Activated T-helper 1 cell treated with anti-CD3 and anti-CD28 coated beads, Interleukin-12 subunit alpha, Interleukin-12 subunit beta, Interleukin-2, Interleukin-4 antibody, amounts not matched to agents 30 ng/mL and 10 ng/mL and 1 ng/mL, durations not matched to agents 14 hours and 24 hours and 36 hours (primary cell): ENCODE measurements around the gene FAM174B. TPM values are rescaled to one million over a fixed set of nuclear protein-coding genes. Genes with fewer than 3 reads are reported as not detected.
"Not testable (repeated sequence)": the region's sequence is repeated elsewhere in the genome, so short reads cannot be mapped to it uniquely, and the experiment has no call there.

Source experiments
- DNase-seq: peaks from one replicate; pipeline ENCODE4 v3.0.0; 2021; ENCODE audit warnings: low spot score
- H3K27ac Mint-ChIP-seq: one replicate; pipeline ENCODE4 v1.8.0; 2021; ENCODE audit warnings: mild to moderate bottlenecking, mixed read lengths
- H3K27me3 Mint-ChIP-seq: one replicate; pipeline ENCODE4 v1.8.0; 2022; ENCODE audit warnings: mild to moderate bottlenecking, moderate library complexity, mixed read lengths; ENCODE audit not compliant: insufficient read depth
- H3K36me3 Mint-ChIP-seq: one replicate; pipeline ENCODE4 v1.8.0; 2021; ENCODE audit warnings: low read depth, mixed read lengths
- H3K4me1 Mint-ChIP-seq: one replicate; pipeline ENCODE4 v1.8.0; 2021; ENCODE audit warnings: low read depth, mixed read lengths
- H3K4me3 Mint-ChIP-seq: one replicate; pipeline ENCODE4 v1.8.0; 2021; ENCODE audit warnings: mild to moderate bottlenecking, moderate library complexity, mixed read lengths
- H3K9me3 Mint-ChIP-seq: one replicate; pipeline ENCODE4 v1.8.0; 2021; ENCODE audit warnings: mixed read lengths
- intact Hi-C: fragments of 100-400 bp; cut with micrococcal nuclease; formaldehyde crosslinking; loops from one replicate; pipeline ENCODE4 v1.15.1; 2024
- total RNA-seq: library from RNA; stranded (reverse); gene quantifications from 2 replicates; pipeline ENCODE4 v1.2.3, GENCODE V29; 2022

FAM174B gene
- total RNA-seq, 1 donor from 2014 or later = 2.0 TPM

DNA sequence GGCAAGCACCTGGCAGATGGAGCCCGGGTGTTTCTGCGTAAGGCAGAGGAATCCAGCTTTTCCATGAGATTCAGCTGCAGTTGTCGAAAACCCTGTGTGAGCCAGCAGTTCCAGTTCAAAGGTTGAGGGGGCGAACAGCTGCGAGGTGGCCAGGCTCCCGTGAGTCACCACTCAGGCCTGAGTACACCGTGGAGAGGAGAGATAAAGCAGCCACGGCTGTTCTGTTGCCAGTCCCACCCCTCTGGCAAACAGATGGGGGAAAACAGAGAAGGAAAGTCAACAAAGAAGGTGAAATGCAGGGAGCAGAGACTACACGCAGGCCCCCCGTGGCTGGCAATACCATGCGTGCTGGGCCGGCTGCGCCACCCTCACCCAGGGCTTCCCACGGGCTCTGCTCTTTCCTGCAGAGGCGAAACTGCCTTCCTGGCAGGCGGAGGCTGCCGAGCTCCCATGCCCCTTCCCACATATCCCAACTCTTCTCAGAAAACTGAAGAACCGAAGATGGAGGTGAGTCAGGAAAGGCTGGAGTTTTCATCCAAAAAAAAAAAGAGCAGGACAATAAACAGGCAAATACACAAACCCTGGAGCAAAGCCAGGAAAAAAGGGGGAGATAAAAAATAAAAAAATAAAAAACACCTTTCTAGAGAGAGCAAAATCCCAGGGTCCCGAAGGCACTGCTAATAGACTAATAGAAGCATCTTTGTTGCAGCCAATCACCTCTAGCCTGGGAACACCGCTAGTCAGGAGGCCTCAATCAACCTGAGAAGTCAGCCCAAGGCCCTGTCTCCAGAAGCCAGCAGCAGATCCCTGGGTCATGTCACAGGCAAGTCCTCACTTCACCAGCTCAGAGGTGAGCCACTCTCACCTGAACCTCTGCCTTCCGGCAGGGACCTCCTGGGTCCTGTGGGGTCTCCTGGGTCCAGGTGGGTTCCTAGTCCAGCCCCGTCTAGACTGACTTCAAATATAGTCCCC, 37.7 kb downstream of the FAM174B start:
- no peak overlapping the region for H3K4me3 Mint-ChIP-seq
- no peak overlapping the region for H3K27ac Mint-ChIP-seq
- intact Hi-C loops = no loop called here
- H3K9me3 Mint-ChIP-seq = no peaks in the 10 kb centered on the region
- H3K27me3 Mint-ChIP-seq = peaks cover 5% of the 10 kb centered on the region
- H3K4me1 Mint-ChIP-seq = no peaks in the 10 kb centered on the region
- H3K36me3 Mint-ChIP-seq = no peaks in the 10 kb centered on the region
- DNase-seq = no peak

DNA sequence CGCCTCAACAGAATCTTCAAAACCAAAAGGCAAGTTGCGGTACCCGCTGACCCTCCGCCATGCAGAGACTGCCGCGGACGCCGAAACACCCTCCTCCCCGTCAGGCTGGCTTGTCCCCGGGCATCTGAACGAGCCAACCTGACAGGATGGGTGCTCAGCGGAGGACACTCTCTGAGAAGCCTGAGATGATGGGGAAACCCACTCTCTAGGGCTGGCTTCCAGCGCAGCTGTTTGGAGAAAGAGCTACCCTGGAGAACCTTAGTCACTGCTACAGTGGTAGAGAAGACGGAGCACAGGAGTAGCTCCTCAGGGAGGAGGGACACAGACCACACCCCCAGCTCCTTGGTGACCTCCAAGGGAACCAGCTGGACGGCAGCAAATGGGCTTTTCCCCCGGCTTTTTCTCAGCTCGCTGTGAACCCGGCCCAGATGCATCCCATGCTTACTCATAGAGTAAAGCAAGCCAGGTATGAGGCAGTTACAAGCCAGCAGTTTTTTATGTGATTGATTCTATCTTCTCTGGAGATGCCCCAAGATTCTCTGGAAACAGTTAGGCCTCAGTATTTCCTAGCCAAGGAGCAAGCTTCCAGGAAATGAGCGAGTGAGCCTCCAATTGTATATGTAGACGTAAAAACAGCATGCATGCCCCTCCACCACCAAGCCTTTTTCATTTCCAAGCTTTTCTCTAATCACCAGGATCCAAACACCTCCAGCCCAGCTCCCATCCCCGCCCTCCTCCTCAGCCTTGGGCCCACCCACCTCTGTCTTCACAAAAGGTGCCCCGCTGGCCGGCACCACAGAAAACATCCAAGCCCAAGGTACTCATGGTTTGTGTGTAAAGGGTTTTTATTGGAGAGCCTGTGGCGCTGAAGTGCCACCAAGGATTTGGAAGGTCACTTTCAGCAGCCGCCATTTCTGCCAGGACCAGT, 38.7 kb downstream of the FAM174B start:
- no peak for DNase-seq
- no peaks in the 10 kb centered on the region for H3K4me1 Mint-ChIP-seq
- H3K4me3 Mint-ChIP-seq = no peak overlapping the region
- no peaks in the 10 kb centered on the region for H3K27me3 Mint-ChIP-seq
- intact Hi-C loops = no loop called here
- no peaks in the 10 kb centered on the region for H3K9me3 Mint-ChIP-seq
- H3K36me3 Mint-ChIP-seq = no peaks in the 10 kb centered on the region
- no peak overlapping the region for H3K27ac Mint-ChIP-seq

DNA sequence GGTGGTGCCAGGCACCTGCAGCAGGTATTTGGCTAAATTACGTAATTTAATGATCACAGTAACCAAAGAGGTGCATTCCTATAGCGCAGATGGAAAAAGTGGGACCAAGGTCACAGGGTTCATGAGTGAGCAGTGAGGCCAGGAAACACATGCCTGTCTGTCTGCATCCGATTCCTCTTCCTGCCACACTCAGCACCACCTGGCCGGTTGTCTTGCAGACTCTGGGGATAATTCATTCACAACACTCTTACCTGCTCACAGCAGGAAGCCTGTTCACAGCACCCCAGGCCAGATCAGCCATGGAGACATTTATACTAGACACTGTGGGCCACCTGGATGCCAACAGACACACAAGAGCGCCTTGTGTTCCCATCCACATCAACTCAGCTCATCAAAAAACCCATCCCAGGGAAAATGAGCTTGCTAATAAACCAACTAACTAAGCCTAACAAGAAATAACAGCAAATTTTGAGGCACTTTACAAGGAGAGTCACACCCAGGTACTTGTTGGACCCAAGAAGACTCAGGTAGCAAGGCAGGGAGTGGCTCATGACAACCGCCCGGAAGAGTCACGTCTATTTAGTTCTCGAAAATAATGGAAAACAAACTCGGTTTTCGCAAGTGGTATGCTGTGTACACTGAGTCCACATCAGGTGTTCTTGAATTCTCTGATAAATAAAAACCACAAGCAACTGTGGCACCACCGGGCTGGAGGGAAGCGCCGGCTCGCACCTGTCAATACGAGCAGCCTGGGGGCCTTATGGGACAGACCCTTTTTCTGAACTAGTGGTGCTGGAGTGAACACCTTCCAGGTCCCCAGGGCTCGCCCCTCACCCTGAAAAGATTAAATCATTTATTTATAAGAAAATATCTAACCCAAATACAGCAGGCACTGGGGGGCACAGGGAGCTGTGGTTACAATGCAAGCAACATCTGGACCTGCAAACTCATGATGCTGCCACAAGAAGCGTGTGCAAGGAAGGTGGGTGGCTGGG, 40.5 kb downstream of the FAM174B start:
- intact Hi-C loops = no loop called here
- Mint-ChIP-seq H3K36me3 (no peaks in the 10 kb centered on the region), H3K27ac (no peak overlapping the region)

DNA sequence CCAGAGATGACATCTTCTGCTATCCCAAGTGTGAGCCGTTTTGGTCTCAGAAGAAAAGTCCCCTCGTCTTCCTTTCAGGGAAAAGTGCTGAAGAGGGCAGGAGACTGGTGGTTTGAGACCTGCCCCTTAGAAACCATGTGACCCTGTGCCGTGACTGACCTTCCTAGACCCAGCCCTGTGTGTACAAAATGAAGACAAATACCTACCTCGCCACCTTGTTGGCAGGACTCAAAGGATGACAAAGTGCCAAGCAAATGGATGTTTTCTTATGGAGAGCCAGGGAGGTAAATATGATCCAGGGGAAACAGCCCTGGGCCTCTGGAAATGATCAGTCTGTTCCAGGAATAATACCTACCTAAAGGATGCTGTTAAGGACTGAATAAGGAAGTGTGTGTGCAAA, 41.3 kb downstream of the FAM174B start:
- intact Hi-C loops = no loop called here
- H3K4me3 Mint-ChIP-seq = no peak overlapping the region
- no peak overlapping the region for H3K27ac Mint-ChIP-seq
- no peaks in the 10 kb centered on the region for H3K9me3 Mint-ChIP-seq
- no peak for DNase-seq
- H3K4me1 Mint-ChIP-seq = no peaks in the 10 kb centered on the region
- no peaks in the 10 kb centered on the region for H3K36me3 Mint-ChIP-seq
- no peaks in the 10 kb centered on the region for H3K27me3 Mint-ChIP-seq

More for the DNA sequence above, 40.5 kb downstream of the FAM174B start:
- Mint-ChIP-seq H3K4me3 (no peak overlapping the region), H3K4me1 (no peaks in the 10 kb centered on the region), H3K9me3 (no peaks in the 10 kb centered on the region), H3K27me3 (no peaks in the 10 kb centered on the region)
- no peak for DNase-seq

DNA sequence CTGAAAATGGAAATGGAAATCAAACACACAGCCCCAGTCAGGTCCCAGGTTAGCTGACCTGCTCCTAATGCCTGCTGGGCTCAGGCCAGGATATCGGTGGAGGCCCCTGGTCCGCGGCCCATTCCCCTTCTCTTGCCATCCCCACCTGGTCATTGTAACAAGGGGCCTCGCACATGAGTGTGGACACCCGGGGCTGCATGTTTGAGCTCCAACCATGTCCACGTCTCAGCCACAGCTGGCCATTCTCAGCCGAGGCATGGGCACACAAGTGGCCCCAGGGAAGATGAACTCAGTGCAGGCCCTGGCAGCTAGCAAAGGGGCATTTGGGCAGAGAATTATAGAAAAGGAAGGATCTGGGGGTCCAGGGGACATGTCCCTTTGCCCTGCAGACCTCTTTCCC, 41.7 kb downstream of the FAM174B start:
- no peaks in the 10 kb centered on the region for H3K4me1 Mint-ChIP-seq
- H3K36me3 Mint-ChIP-seq = no peaks in the 10 kb centered on the region
- no peak for DNase-seq
- no peaks in the 10 kb centered on the region for H3K9me3 Mint-ChIP-seq
- H3K27me3 Mint-ChIP-seq = no peaks in the 10 kb centered on the region
- H3K27ac Mint-ChIP-seq = no peak overlapping the region
- H3K4me3 Mint-ChIP-seq = no peak overlapping the region
- intact Hi-C loops = no loop called here

DNA sequence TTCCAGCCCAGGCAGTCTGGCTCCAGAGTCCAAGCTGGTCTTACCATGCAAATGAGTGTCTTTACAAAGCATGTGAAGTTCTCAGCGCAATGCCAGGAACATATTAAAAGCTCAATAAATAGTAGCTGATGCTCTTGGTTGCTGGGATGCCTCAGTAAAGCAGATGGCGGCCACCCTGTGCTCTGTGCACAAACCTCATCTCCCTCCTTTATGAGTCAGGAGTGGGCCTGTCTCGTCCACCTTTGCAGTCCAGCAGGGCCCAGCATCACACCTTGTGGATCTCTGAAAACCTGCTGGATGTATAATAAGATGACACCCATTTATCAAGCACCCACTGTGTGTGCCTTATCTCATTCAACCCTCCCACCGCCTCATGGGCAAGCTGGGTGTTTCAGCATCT, 42.7 kb downstream of the FAM174B start:
- intact Hi-C loops = loop anchor here (1.0 kb wide), 1 partner anchor 102 kb away; no protein-coding TSS in a partner anchor

DNA sequence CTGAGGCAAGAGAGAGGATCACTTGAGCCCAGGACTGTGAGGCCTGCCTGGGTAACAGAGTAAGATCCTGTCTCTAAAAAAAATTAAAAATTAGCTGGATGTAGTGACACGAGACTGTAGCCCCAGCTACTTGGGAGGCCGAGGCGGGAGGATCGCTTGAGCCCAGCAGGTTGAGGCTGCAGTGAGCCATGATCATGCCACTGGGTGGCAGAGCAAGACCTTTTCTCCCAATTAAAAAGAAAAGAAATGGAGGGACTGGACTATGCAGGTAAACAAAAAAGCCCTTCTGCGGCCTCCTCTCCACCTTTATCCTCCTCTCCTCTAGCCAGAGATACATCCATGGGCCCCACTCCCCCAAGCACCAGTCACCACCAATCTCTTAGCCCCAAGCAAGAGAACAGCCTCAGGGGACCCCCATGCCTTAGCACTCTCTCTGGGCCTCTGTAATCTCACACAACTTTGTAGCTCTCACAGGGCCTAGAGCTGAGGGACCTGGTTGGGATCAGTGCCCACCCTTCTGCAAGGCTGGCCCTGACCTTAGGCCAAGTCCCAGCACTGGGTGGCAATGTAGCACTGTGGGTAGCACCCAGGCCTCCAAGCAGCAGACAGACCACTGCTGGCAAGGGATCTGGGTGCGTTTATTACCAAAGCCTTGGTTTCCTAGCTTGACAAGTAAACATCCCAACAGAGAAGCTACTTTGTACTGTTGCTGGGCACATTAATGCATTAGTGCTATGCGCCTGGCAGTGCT, 43.4 kb downstream of the FAM174B start:
- Mint-ChIP-seq H3K27ac (no peak overlapping the region), H3K4me1 (no peaks in the 10 kb centered on the region), H3K9me3 (no peaks in the 10 kb centered on the region), H3K36me3 (no peaks in the 10 kb centered on the region), H3K27me3 (no peaks in the 10 kb centered on the region), H3K4me3 (no peak overlapping the region)
- intact Hi-C loops = loop anchor here (1.0 kb wide), 1 partner anchor 103 kb away; no protein-coding TSS in a partner anchor
- DNase-seq = no peak

More for the DNA sequence above, 42.7 kb downstream of the FAM174B start:
- Mint-ChIP-seq H3K4me1 (no peaks in the 10 kb centered on the region), H3K4me3 (no peak overlapping the region), H3K9me3 (no peaks in the 10 kb centered on the region), H3K27me3 (no peaks in the 10 kb centered on the region), H3K27ac (no peak overlapping the region), H3K36me3 (no peaks in the 10 kb centered on the region)
- no peak for DNase-seq

DNA sequence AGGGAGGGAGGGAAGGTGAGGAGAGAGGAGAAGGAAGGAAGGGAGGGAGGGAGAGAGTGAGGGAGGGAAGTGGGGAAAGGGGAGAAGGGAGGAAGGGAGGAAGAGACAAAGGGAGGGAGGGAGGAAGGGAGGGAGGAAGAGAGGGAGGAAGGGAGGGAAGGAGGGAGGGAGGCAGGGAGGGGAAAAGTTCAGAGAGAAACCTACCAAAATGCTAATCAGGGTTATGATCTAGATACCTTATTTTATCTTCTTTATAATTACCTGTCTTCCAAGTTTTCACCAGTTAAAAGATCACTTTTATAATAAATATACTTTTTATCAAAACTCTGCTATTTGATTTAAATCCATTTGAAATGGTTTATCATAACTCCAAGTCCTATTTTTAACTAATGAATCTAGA, 44.4 kb downstream of the FAM174B start:
- H3K4me3 Mint-ChIP-seq = no peak overlapping the region

DNA sequence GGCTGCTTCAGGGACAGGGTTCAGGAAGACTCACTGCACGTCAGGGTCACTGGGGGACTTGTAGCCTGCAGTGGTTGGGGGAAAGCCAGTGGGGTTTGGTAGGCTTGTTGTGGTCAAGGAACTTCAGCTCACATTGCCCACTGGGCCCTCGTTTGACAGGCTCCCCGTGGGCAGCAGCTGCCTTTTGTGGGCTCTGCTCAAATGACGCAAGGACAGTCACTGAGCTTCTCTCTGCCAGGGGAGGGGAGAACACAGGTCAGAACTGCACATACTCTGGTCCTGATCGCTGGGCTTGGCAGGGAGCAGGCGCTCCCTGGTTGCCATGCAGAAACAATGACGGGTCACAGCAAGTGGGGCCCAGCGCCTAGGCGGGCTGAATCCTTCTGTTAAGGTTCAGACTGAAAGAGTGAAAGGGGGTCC, 45.5 kb downstream of the FAM174B start:
- H3K4me3 Mint-ChIP-seq = no peak overlapping the region
- H3K27me3 Mint-ChIP-seq = no peaks in the 10 kb centered on the region
- no peaks in the 10 kb centered on the region for H3K36me3 Mint-ChIP-seq
- intact Hi-C loops = no loop called here
- no peaks in the 10 kb centered on the region for H3K4me1 Mint-ChIP-seq
- H3K9me3 Mint-ChIP-seq = no peaks in the 10 kb centered on the region
- no peak for DNase-seq
- H3K27ac Mint-ChIP-seq = no peak overlapping the region

More for the DNA sequence above, 44.4 kb downstream of the FAM174B start:
- Mint-ChIP-seq H3K27me3 (no peaks in the 10 kb centered on the region), H3K36me3 (no peaks in the 10 kb centered on the region), H3K27ac (no peak overlapping the region), H3K4me1 (no peaks in the 10 kb centered on the region), H3K9me3 (no peaks in the 10 kb centered on the region)
- DNase-seq = no peak
- intact Hi-C loops = no loop called here

DNA sequence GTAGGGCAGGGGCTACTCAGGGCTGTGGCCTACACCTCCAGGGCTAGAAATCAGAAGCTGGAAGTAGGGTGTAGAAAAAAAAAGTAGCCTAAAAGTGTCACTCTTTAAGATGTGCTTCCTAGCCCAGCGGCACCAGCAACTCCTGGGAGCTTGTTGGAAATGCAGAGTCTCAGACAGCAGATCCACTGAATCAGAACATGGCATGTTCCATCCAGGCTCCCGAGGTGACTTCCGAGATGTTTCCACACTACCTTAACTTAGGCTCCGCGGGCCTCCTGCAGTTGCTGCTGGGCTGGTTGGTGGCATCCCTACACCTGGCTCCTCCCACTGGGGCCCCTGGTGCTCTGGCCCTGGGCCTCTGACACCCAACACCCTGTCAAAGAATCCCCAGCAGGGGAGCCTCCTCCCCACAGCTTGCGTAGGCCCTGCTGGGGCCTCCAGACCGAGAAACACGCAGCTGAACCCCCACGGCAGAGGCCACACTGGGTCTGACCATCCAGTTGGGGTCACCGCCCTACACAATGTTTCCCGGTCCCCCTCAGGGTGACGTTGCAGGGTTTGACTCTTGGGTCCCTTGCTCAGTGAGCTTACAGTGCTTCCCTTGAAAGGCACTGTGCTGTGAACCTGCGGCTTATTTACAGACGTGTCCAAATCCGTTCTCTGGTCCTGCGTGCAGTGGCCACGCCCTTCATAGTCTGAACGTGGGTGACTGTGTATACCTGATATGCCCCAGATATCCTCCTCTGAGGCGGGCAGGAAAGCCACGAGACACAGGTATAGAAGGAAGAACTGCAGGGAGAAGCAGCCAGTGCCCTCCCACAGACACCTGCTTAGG, 46.5 kb downstream of the FAM174B start:
- Mint-ChIP-seq H3K4me1 (no peaks in the 10 kb centered on the region), H3K9me3 (no peaks in the 10 kb centered on the region), H3K27ac (no peak overlapping the region), H3K4me3 (no peak overlapping the region), H3K36me3 (no peaks in the 10 kb centered on the region), H3K27me3 (no peaks in the 10 kb centered on the region)
- no peak for DNase-seq
- intact Hi-C loops = no loop called here

DNA sequence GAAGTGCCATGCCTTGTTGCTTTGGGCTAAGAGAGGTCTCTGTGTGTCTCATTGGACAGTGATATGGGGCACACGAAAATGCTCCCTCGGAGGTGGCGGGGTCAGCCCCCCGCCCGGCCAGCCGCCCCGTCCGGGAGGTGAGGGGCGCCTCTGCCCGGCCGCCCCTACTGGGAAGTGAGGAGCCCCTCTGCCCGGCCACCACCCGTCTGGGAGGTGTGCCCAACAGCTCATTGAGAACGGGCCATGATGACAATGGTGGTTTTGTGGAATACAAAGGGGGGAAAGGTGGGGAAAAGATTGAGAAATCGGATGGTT, 48.8 kb downstream of the FAM174B start:
- H3K4me3 Mint-ChIP-seq, H3K9me3 Mint-ChIP-seq, H3K4me1 Mint-ChIP-seq, H3K27me3 Mint-ChIP-seq, H3K27ac Mint-ChIP-seq, intact Hi-C loops, H3K36me3 Mint-ChIP-seq, DNase-seq: not testable (repeated sequence)
